Mesenchymal stem cell (in vitro differentiated cells and primary cell): ENCODE data around the gene NTPCR.

Experiments used
- DNase-seq: peaks from one replicate; pipeline ENCODE4 v3.0.0-alpha.2; 2013
- H2AFZ ChIP-seq: one replicate; pipeline ENCODE4 v1.6.1; 2013; ENCODE audit warnings: low read depth, mild to moderate bottlenecking, control low read depth, inconsistent platforms, low read length, moderate library complexity
- H2AK5ac ChIP-seq: 2 replicates; pipeline ENCODE4 v1.6.1; 2013; ENCODE audit warnings: low read length, moderate library complexity, mild to moderate bottlenecking, inconsistent platforms; ENCODE audit not compliant: severe bottlenecking
- H2BK120ac ChIP-seq: one replicate; pipeline ENCODE4 v1.6.1; 2013; ENCODE audit warnings: low read depth, mild to moderate bottlenecking, inconsistent platforms, low read length, moderate library complexity
- H2BK12ac ChIP-seq, 2 experiments: one replicate each; pipeline ENCODE4 v1.6.1; 2013; ENCODE audit warnings: inconsistent platforms in 2 of 2, low read length in 2 of 2, mild to moderate bottlenecking in 2 of 2, moderate library complexity in 2 of 2, control low read depth in 1 of 2
- H2BK15ac ChIP-seq: one replicate; pipeline ENCODE4 v1.6.1; 2013; ENCODE audit warnings: mild to moderate bottlenecking, low read depth, inconsistent platforms; ENCODE audit not compliant: poor library complexity, severe bottlenecking
- H2BK5ac ChIP-seq: 2 replicates; pipeline ENCODE4 v1.6.1; 2013; ENCODE audit warnings: low read depth, mild to moderate bottlenecking, low read length, control low read depth, inconsistent platforms; ENCODE audit not compliant: poor library complexity, severe bottlenecking
- H3K14ac ChIP-seq, 2 experiments: one replicate each; pipeline ENCODE4 v1.6.1; 2013; ENCODE audit warnings: inconsistent platforms in 2 of 2, low read length in 2 of 2, control low read depth in 1 of 2, mild to moderate bottlenecking in 1 of 2, moderate library complexity in 1 of 2
- H3K18ac ChIP-seq, 2 experiments: one replicate each; pipeline ENCODE4 v1.6.1; 2013; ENCODE audit warnings: inconsistent platforms in 2 of 2, low read length in 2 of 2, control low read depth in 1 of 2, low read depth in 1 of 2, mild to moderate bottlenecking in 1 of 2
- H3K23ac ChIP-seq, 2 experiments: one replicate each; pipeline ENCODE4 v1.6.1; 2013; ENCODE audit warnings: inconsistent platforms in 2 of 2, low read length in 2 of 2, mild to moderate bottlenecking in 2 of 2, moderate library complexity in 2 of 2, control low read depth in 1 of 2
- H3K27ac ChIP-seq: 2 replicates; pipeline ENCODE4 v1.5.1; 2013; ENCODE audit warnings: mild to moderate bottlenecking, moderate library complexity, low read length, control low read depth, inconsistent platforms; ENCODE audit not compliant: poor library complexity, severe bottlenecking
- H3K27me3 ChIP-seq, 2 experiments: 2 replicates each; pipeline versions ENCODE4 v1.6.1 to v1.7.0; 2013; ENCODE audit warnings: low read length in 2 of 2, mild to moderate bottlenecking in 2 of 2, moderate library complexity in 2 of 2, control low read depth in 1 of 2, inconsistent platforms in 1 of 2; ENCODE audit not compliant: control insufficient read depth in 1 of 2, insufficient read depth in 1 of 2
- H3K36me3 ChIP-seq, 2 experiments: 2 replicates each; pipeline versions ENCODE4 v1.6.1 to v1.7.0; 2013; ENCODE audit warnings: low read length in 2 of 2, control low read depth in 1 of 2, inconsistent platforms in 1 of 2, low read depth in 1 of 2, mild to moderate bottlenecking in 1 of 2; ENCODE audit not compliant: insufficient read depth in 2 of 2, control insufficient read depth in 1 of 2
- H3K4ac ChIP-seq, 2 experiments: one replicate each; pipeline ENCODE4 v1.6.1; 2013; ENCODE audit warnings: inconsistent platforms in 2 of 2, low read length in 2 of 2, mild to moderate bottlenecking in 2 of 2, moderate library complexity in 2 of 2, control low read depth in 1 of 2, low read depth in 1 of 2
- H3K4me1 ChIP-seq: 2 replicates; pipeline ENCODE4 v1.6.1; 2013; ENCODE audit warnings: low read depth, low read length, control low read depth; ENCODE audit not compliant: control insufficient read depth, insufficient read depth
- H3K4me2 ChIP-seq: 2 replicates; pipeline ENCODE4 v1.6.1; 2013; ENCODE audit warnings: low read length, mild to moderate bottlenecking, inconsistent platforms; ENCODE audit not compliant: poor library complexity, severe bottlenecking
- H3K4me3 ChIP-seq, 2 experiments: 2 replicates each; pipeline versions ENCODE4 v1.5.1 to v1.7.0; 2013; ENCODE audit warnings: low read length in 2 of 2, mild to moderate bottlenecking in 2 of 2, control low read depth in 1 of 2, low read depth in 1 of 2; ENCODE audit not compliant: insufficient read depth in 1 of 2
- H3K79me1 ChIP-seq: replicated peaks from 2 replicates; pipeline ENCODE4 v1.6.1; 2013; ENCODE audit warnings: mild to moderate bottlenecking, control low read depth, low read length, inconsistent platforms; ENCODE audit not compliant: poor library complexity, severe bottlenecking
- H3K9ac ChIP-seq: 2 replicates; pipeline ENCODE4 v1.7.0; 2013; ENCODE audit warnings: mild to moderate bottlenecking, low read length, moderate library complexity
- H3K9me3 ChIP-seq: 2 replicates; pipeline ENCODE4 v1.7.0; 2013; ENCODE audit warnings: mild to moderate bottlenecking, low read length; ENCODE audit not compliant: control insufficient read depth
- H4K8ac ChIP-seq: one replicate; pipeline ENCODE4 v1.6.1; 2013; ENCODE audit warnings: inconsistent platforms, mild to moderate bottlenecking, low read length, moderate library complexity
- H4K91ac ChIP-seq: one replicate; pipeline ENCODE4 v1.6.1; 2013; ENCODE audit warnings: mild to moderate bottlenecking, low read length, inconsistent platforms
- WGBS: methylation state at CpG from one replicate; pipeline ENCODE4 v1.1.7; 2013; ENCODE audit warnings: mixed read lengths; 5-methylcytosine and 5-hydroxymethylcytosine counted together

NTPCR gene

GRCh38 chr1:232937741-232938375, 12.6 kb upstream of the NTPCR start:
- H3K79me1 ChIP-seq, result no peaks in the 10 kb centered on the region
- H3K4me2 ChIP-seq, result no peak overlapping the region
- H2BK15ac ChIP-seq, result no peak overlapping the region
- no peak overlapping the region for H3K18ac ChIP-seq
- WGBS, result 59% methylated on average over 7 of the region's 8 CpGs
- no peaks in the 10 kb centered on the region for H3K36me3 ChIP-seq
- no peak overlapping the region for H3K23ac ChIP-seq
- H2AK5ac ChIP-seq, result no peak overlapping the region
- no peaks in the 10 kb centered on the region for H3K4me1 ChIP-seq
- no peak overlapping the region for H2BK5ac ChIP-seq
- H3K14ac ChIP-seq, result no peak overlapping the region
- H3K27ac ChIP-seq, result no peak overlapping the region
- H2BK120ac ChIP-seq, result no peak overlapping the region
- H3K4me3 ChIP-seq, result no peak overlapping the region
- H3K27me3 ChIP-seq, result no peaks in the 10 kb centered on the region
- no peak overlapping the region for H3K9ac ChIP-seq
- no peak overlapping the region for H3K4ac ChIP-seq
- H2AFZ ChIP-seq, result no peak overlapping the region
- DNase-seq, result no peak
- peaks cover 1% of the 10 kb centered on the region for H3K9me3 ChIP-seq
- H4K8ac ChIP-seq, result no peak overlapping the region
- no peak overlapping the region for H4K91ac ChIP-seq
- H2BK12ac ChIP-seq, result no peak overlapping the region

DNA sequence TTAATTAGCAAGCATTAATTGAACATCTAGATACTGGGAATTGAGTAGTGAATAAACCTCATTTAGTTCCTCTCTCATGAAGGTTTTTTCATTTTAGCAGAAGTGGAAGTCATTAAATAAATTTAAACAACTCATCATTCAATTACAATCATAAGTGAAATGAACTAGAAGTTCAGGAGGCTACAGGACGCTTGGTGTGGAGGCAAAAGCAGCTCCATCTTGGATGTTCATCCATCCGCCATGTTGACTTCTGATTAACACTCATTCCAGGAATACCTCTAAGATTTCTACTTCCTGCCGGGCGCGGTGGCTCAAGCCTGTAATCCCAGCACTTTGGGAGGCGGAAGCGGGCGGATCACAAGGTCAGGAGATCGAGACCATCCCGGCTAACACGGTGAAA, 11.5 kb upstream of the NTPCR start:
- no peaks in the 10 kb centered on the region for H3K79me1 ChIP-seq
- H3K4me2 ChIP-seq, result no peak overlapping the region
- H4K8ac ChIP-seq, result no peak overlapping the region
- H4K91ac ChIP-seq, result no peak overlapping the region
- H3K36me3 ChIP-seq, result no peaks in the 10 kb centered on the region
- H3K27ac ChIP-seq, result no peak overlapping the region
- no peak overlapping the region for H2BK12ac ChIP-seq
- no peak overlapping the region for H2AK5ac ChIP-seq
- no peaks in the 10 kb centered on the region for H3K27me3 ChIP-seq
- H2BK5ac ChIP-seq, result no peak overlapping the region
- H2BK120ac ChIP-seq, result no peak overlapping the region
- H3K23ac ChIP-seq, result no peak overlapping the region
- H3K9me3 ChIP-seq, result no peaks in the 10 kb centered on the region
- no peak overlapping the region for H3K4me3 ChIP-seq
- H3K4ac ChIP-seq, result no peak overlapping the region
- no peak overlapping the region for H2AFZ ChIP-seq
- H3K14ac ChIP-seq, result no peak overlapping the region
- WGBS, result 100% methylated on average over 4 of the region's 11 CpGs
- no peak overlapping the region for H2BK15ac ChIP-seq
- no peak for DNase-seq
- no peak overlapping the region for H3K9ac ChIP-seq
- H3K4me1 ChIP-seq, result no peaks in the 10 kb centered on the region
- H3K18ac ChIP-seq, result no peak overlapping the region

GRCh38 chr1:232939748-232940147, 10.7 kb upstream of the NTPCR start:
- DNase-seq, result no peak
- Histone ChIP-seq H3K27ac (no peak overlapping the region), H3K27me3 (no peaks in the 10 kb centered on the region), H3K14ac (no peak overlapping the region), H2BK12ac (no peak overlapping the region), H2BK5ac (no peak overlapping the region), H3K4ac (no peak overlapping the region), H4K91ac (no peak overlapping the region), H2AK5ac (no peak overlapping the region), H3K36me3 (no peaks in the 10 kb centered on the region), H3K23ac (no peak overlapping the region), H3K9ac (no peak overlapping the region), H2BK15ac (no peak overlapping the region), H3K4me1 (no peaks in the 10 kb centered on the region), H4K8ac (no peak overlapping the region), H2AFZ (no peak overlapping the region), H3K4me2 (no peak overlapping the region), H2BK120ac (no peak overlapping the region), H3K79me1 (no peaks in the 10 kb centered on the region), H3K4me3 (no peak overlapping the region), H3K18ac (no peak overlapping the region), H3K9me3 (no peaks in the 10 kb centered on the region)
- WGBS, result 80% methylated on average over 2 of the region's 2 CpGs

DNA sequence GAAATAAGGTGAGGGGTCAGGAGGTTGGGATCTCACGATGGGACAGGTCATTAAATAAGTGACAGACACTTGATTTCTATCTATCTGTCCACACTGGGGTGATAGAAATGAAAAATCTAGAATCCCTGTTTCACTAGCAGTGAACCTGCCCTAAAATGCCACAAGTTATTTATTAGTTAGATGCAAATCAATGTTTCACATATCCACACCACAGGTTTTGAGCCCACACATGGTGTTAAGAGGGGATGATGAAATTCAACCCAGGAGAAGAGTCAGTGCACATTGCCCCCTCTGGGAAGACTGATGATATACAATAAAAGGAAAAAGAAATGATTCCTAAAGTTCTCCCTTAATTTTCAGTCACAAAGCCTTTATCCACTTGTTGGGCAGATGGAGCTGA, 10.1 kb upstream of the NTPCR start:
- Histone ChIP-seq H3K14ac (no peak overlapping the region), H2BK12ac (no peak overlapping the region), H3K4me3 (no peak overlapping the region), H3K9ac (no peak overlapping the region), H4K91ac (no peak overlapping the region), H3K4ac (no peak overlapping the region), H3K23ac (no peak overlapping the region), H3K9me3 (no peaks in the 10 kb centered on the region), H2BK120ac (no peak overlapping the region), H2BK15ac (no peak overlapping the region), H4K8ac (no peak overlapping the region), H2BK5ac (no peak overlapping the region), H3K27me3 (no peaks in the 10 kb centered on the region), H3K4me2 (no peak overlapping the region), H2AK5ac (no peak overlapping the region), H3K79me1 (no peaks in the 10 kb centered on the region), H2AFZ (no peak overlapping the region), H3K4me1 (no peaks in the 10 kb centered on the region), H3K18ac (no peak overlapping the region), H3K27ac (no peak overlapping the region), H3K36me3 (no peaks in the 10 kb centered on the region)
- no peak for DNase-seq
- WGBS, result 100% methylated on average over 1 of the region's 1 CpG
